ENCODE measurements around the gene PPP2R5D.

DNA sequence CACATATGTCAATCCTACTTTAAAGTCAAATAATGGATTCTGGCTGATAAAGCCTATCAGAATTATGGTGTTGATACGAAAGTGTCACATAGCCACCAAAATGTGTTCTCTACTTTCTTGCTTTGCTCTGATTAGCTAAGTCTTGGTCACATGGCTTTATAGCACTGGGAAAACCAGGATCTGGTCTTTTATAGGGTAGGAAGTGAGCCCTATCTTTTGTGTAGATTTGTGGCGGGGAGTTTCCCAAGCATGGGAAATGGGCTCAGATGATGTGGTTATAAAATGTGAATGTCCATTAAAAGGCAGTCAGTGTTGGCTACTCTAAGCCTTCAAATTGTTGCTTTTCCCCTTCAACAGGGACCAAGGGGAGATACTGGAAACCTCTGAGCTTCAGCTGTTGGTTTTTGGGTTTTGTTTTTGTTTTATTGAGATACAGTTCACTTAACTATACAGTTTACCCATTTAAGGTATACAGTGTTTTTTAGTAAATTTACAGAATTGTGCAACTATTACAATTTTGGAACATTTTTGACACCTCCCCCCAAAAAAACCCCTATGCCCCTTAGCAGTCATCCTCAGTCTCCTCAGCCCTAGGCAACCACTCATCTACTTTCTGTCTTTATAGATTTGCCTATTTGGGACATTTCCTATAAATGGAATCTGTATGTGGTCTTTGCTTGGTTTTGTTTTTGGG is 49.3 kb downstream of the PPP2R5D start:
- TF ChIP-seq CTCF (IDR thresholded peaks at IDR 0.05; ENCODE audit: low read depth, low read length, poor library complexity, severe bottlenecking) (no peak), EZH2phosphoT487 (IDR thresholded peaks at IDR 0.05; ENCODE audit: borderline replicate concordance, low read length) (no peak)

Measured in DOHH2 (cell line).